Cardiac muscle cell (in vitro differentiated cells and primary cell): ENCODE results near the gene ATP6V0E1. TPM values are rescaled to one million over a fixed set of nuclear protein-coding genes. Genes with fewer than 3 reads are reported as not detected.
"Not testable (repeated sequence)": the region's sequence is repeated elsewhere in the genome, so short reads cannot be mapped to it uniquely, and the experiment has no call there.

ENCODE experiments used
- DNase-seq, 2 donors: peaks; one replicate each; pipeline versions ENCODE4 v3.0.0 to v3.0.0-alpha.2; 2010 to 2017; ENCODE audit warnings: low read depth in 1 of 2, low spot score in 1 of 2
- H3K27ac ChIP-seq: fragments of 200-600 bp; sonication (generic); 2 replicates; pipeline ENCODE4 v1.5.1; 2016
- H3K27me3 ChIP-seq: fragments of 200-600 bp; sonication (generic); 2 replicates; pipeline ENCODE4 v1.6.0; 2016; ENCODE audit warnings: control low read depth
- H3K36me3 ChIP-seq: fragments of 200-600 bp; sonication (generic); 2 replicates; pipeline ENCODE4 v1.5.1; 2016; ENCODE audit warnings: control low read depth
- H3K4me1 ChIP-seq: fragments of 200-600 bp; sonication (generic); 2 replicates; pipeline ENCODE4 v1.8.1; 2017; ENCODE audit warnings: low read depth, mild to moderate bottlenecking, mixed run types
- H3K4me3 ChIP-seq: fragments of 200-600 bp; sonication (generic); 2 replicates; pipeline ENCODE4 v1.5.1; 2016; ENCODE audit warnings: mild to moderate bottlenecking
- H3K9me3 ChIP-seq: fragments of 200-600 bp; sonication (generic); 2 replicates; pipeline ENCODE4 v1.5.1; 2017; ENCODE audit warnings: low read depth, mild to moderate bottlenecking, control low read depth
- polyA plus RNA-seq: library from polyadenylated mRNA; unstranded; fragments of >200 nt; fragmentation: Nextera tagmentation; extraction: Ambion mirVana; gene quantifications from 2 replicates; pipeline ENCODE4 v1.2.1, GENCODE V29; 2016
- total RNA-seq: library from RNA; depleted of rRNA; stranded (reverse); fragments of >200 nt; gene quantifications from 2 replicates; pipeline ENCODE4 v1.2.3, GENCODE V29; 2016
- TF ChIP-seq, protein P1 (sequence below): IDR thresholded peaks from 2 replicates; pipeline ENCODE4 v1.5.1; 2012; ENCODE audit warnings: low read depth, mild to moderate bottlenecking, low read length

Gene ATP6V0E1
- total and polyA plus RNA-seq, 2 experiments from 2014 or later: 52.2 to 301 TPM

DNA sequence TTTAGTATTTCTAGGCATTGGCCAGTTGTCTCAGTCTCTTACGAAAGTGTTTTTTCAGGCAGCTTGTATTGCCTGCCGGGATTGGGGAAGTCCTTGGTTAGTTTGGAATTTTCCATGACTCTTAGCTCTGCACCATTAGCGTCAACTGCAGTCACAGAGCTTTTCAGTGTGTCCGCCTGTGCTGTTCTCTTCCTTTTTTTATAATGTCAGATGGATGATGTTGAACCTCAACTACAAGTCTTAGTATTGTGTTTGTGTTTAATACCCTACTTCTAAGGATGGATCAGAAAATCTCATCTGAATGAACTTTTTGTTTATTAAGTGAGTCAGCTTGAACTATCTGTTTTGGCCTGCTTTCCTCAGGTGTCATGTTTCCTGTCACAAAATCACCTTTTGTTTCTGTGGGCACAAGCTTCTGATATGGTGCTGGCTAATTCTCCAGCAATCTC is 33.1 kb downstream of the ATP6V0E1 start:
- H3K27ac ChIP-seq: peak overlapping the region; percentile 80
- H3K36me3 ChIP-seq: no peaks in the 10 kb centered on the region
- DNase-seq: peak; percentile 64 to 88
- H3K27me3 ChIP-seq: no peaks in the 10 kb centered on the region
- H3K4me1 ChIP-seq: peaks cover 24% of the 10 kb centered on the region
- TF ChIP-seq, protein P1, sequence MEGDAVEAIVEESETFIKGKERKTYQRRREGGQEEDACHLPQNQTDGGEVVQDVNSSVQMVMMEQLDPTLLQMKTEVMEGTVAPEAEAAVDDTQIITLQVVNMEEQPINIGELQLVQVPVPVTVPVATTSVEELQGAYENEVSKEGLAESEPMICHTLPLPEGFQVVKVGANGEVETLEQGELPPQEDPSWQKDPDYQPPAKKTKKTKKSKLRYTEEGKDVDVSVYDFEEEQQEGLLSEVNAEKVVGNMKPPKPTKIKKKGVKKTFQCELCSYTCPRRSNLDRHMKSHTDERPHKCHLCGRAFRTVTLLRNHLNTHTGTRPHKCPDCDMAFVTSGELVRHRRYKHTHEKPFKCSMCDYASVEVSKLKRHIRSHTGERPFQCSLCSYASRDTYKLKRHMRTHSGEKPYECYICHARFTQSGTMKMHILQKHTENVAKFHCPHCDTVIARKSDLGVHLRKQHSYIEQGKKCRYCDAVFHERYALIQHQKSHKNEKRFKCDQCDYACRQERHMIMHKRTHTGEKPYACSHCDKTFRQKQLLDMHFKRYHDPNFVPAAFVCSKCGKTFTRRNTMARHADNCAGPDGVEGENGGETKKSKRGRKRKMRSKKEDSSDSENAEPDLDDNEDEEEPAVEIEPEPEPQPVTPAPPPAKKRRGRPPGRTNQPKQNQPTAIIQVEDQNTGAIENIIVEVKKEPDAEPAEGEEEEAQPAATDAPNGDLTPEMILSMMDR: no peak
- H3K4me3 ChIP-seq: no peak overlapping the region
- no peaks in the 10 kb centered on the region for H3K9me3 ChIP-seq

DNA sequence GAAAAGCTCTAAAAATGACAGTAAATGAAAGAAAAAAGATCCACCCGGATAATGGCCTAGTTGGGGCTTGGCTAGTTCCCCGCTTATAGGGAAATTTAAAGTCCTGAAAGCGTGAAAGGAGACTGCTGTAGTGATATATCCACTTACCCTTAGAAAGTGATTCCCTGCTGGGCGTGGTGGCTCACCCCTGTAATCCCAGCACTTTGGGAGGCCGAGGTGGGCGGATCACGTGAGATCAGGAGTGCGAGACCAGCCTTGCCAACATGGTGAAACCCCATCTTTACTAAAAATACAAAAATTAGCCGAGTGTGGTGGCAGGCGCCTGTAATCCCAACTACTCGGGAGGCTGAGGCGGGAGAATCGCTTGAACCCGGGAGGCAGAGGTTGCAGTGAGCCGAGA is 33.5 kb downstream of the ATP6V0E1 start:
- H3K27me3 ChIP-seq, DNase-seq, H3K9me3 ChIP-seq, H3K36me3 ChIP-seq, H3K4me3 ChIP-seq: not testable (repeated sequence)
- H3K4me1 ChIP-seq: peaks cover 24% of the 10 kb centered on the region
- H3K27ac ChIP-seq: peak overlapping the region; percentile 80

DNA sequence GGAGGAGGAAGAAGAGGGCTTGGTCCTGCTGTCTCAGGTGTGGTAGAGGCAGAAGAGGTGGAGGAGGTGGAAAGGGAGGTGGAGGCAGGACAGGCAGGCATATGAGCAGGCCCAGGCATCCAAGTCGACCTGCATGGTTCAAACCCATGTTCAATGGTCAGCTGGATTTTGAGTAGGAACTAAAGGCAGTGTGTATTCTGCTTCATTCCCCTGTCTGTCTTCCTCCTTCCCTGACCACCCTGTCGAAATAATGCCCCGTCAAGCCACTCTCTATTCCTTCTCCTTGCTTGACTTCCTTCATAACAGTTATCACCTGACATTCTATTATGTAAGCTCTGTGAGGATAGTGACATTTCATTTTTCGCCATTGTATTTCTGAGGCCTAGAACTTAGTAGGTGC is 34.8 kb downstream of the ATP6V0E1 start:
- Histone ChIP-seq H3K36me3 (no peaks in the 10 kb centered on the region), H3K27ac (no peak overlapping the region), H3K9me3 (no peaks in the 10 kb centered on the region), H3K4me3 (no peak overlapping the region), H3K27me3 (no peaks in the 10 kb centered on the region), H3K4me1 (peaks cover 24% of the 10 kb centered on the region)
- DNase-seq: no peak
- TF ChIP-seq, protein P1: no peak

DNA sequence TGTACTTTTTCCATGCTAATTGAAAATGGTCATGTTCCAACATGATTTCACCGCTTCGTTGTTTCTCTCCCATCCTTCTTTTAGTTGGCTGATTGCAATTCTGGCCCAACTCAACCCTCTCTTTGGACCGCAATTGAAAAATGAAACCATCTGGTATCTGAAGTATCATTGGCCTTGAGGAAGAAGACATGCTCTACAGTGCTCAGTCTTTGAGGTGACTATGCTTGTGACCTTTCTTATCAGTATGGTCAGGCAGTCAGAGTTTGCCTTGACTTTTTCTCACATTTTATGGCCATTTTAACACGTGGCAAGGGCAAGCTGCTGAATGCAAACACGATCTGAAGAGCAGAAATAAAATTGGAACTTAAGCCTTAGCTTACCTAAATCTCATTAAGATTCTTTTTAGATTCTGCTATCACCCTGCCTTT is 36.6 kb downstream of the ATP6V0E1 start:
- DNase-seq: peak in 1 of 2 donors; percentile 29
- Histone ChIP-seq H3K27me3 (no peaks in the 10 kb centered on the region), H3K27ac (peak overlapping the region; percentile 80), H3K9me3 (no peaks in the 10 kb centered on the region), H3K4me3 (no peak overlapping the region), H3K36me3 (no peaks in the 10 kb centered on the region), H3K4me1 (peaks cover 24% of the 10 kb centered on the region)
- TF ChIP-seq, protein P1: no peak

DNA sequence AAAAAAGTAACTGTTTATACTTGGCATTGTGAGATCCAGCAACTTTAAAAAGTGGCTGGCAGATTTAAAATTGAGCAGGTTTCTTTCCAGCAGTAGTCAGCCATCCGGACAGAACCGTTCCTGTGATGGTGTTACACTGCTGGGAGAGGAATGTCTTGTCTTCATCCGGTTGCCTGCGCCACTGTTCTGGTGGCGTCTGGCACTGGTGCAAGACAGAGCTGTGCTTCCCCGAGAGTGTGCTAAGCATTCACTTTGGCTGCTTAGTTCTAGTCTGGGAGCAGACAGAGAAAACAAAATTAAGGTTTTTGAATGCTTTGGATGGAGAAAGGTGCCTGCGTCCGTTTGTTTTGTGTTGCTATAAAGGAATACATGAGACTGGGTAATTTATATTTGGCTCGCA is 37.1 kb downstream of the ATP6V0E1 start:
- H3K4me3 ChIP-seq: no peak overlapping the region
- H3K27me3 ChIP-seq: no peaks in the 10 kb centered on the region
- TF ChIP-seq, protein P1: no peak
- DNase-seq: peak in 1 of 2 donors; percentile 38
- no peaks in the 10 kb centered on the region for H3K36me3 ChIP-seq
- peak overlapping the region; percentile 80 for H3K27ac ChIP-seq
- peaks cover 23% of the 10 kb centered on the region for H3K4me1 ChIP-seq
- no peaks in the 10 kb centered on the region for H3K9me3 ChIP-seq

DNA sequence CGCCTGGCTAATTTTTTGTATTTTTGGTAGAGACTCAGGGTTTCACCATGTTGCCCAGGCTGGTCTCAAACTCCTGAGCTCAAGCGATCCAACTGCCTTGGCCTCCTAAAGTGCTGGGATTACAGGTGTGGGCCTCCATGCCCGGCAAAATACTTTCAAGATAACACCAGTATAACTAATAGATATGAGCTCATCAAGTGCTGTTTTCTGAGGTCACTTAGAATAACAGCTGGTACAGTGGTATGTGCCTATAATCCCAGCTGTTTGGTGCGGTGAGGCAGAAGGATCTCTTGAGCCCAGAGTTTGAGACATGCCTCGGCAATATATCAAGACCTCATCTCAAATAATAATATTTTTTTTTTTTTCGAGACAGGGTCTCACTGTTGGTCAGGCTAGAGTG is 42.1 kb downstream of the ATP6V0E1 start:
- no peak overlapping the region for H3K27ac ChIP-seq
- DNase-seq: no peak
- no peaks in the 10 kb centered on the region for H3K27me3 ChIP-seq
- H3K4me3 ChIP-seq: no peak overlapping the region
- peaks cover 3% of the 10 kb centered on the region for H3K36me3 ChIP-seq
- H3K9me3 ChIP-seq: no peaks in the 10 kb centered on the region
- H3K4me1 ChIP-seq: peaks cover 24% of the 10 kb centered on the region
- TF ChIP-seq, protein P1: no peak
